HG03045 (cell line): ENCODE data around the gene DOK4.
A peak's percentile ranks its signal among the peaks of the same experiment; 100 is the strongest.

Source experiments
- ATAC-seq: cut with Tn5 transposase; IDR thresholded peaks from one replicate; pipeline ENCODE4 v1.9.1; 2021; ENCODE audit warnings: mild to moderate bottlenecking, moderate library complexity; ENCODE audit not compliant: unreplicated experiment

The DOK4 gene

GRCh38 chr16:57478396-57479204, 7.7 kb downstream of the DOK4 start:
- no peak for ATAC-seq

- no peak for ATAC-seq
Measured at GRCh38 chr16:57477531-57478202, 8.6 kb downstream of the DOK4 start.

GRCh38 chr16:57476546-57477410, 9.5 kb downstream of the DOK4 start:
- ATAC-seq = no peak

GRCh38 chr16:57475711-57476339, 10.5 kb downstream of the DOK4 start:
- peak; percentile 83 for ATAC-seq

- ATAC-seq = no peak
Measured at GRCh38 chr16:57474671-57475661, 11.3 kb downstream of the DOK4 start.

GRCh38 chr16:57473906-57474305, 12.4 kb downstream of the DOK4 start:
- no peak for ATAC-seq

GRCh38 chr16:57473176-57473840, 13.0 kb downstream of the DOK4 start:
- no peak for ATAC-seq

- ATAC-seq = no peak
Measured at GRCh38 chr16:57472665-57473060, 13.6 kb downstream of the DOK4 start.

- ATAC-seq = no peak
Measured at GRCh38 chr16:57471852-57472664, 14.2 kb downstream of the DOK4 start.

- no peak for ATAC-seq
Measured at GRCh38 chr16:57471209-57471608, 15.1 kb downstream of the DOK4 start.

- ATAC-seq = no peak
Measured at GRCh38 chr16:57470711-57471110, 15.6 kb downstream of the DOK4 start.

- ATAC-seq = no peak
Measured at GRCh38 chr16:57469917-57470470, 16.3 kb downstream of the DOK4 start.

- no peak for ATAC-seq
Measured at GRCh38 chr16:57469046-57469445, 17.2 kb downstream of the DOK4 start.

GRCh38 chr16:57468346-57468745, 17.9 kb downstream of the DOK4 start:
- ATAC-seq = no peak

- no peak for ATAC-seq
Measured at GRCh38 chr16:57464523-57464922, 21.8 kb downstream of the DOK4 start.

GRCh38 chr16:57462978-57463362, 23.3 kb downstream of the DOK4 start:
- ATAC-seq = no peak

- peak; percentile 89 for ATAC-seq
Measured at GRCh38 chr16:57462209-57462977, 23.9 kb downstream of the DOK4 start, which contains the start of gene POLR2C. TSS of gene POLR2C (plus strand) at chr16:57462679. CDS start at chr16:57462725, 46 bp downstream.
